Transverse colon (tissue), 4 donors: ENCODE results near the gene CACNA1C.

Source experiments
- EP300 ChIP-seq: sonication (generic); formaldehyde crosslinking; IDR thresholded peaks from one replicate; pipeline ENCODE4 v1.6.1; 2017; ENCODE audit warnings: antibody characterized with exemption, low read depth
- POLR2A ChIP-seq: fragments of 450-650 bp; IDR thresholded peaks from one replicate; pipeline ENCODE4 v1.6.1; 2016; ENCODE audit warnings: antibody characterized with exemption, mild to moderate bottlenecking, moderate library complexity
- POLR2AphosphoS5 ChIP-seq, 3 donors: sonication (generic); formaldehyde crosslinking; IDR thresholded peaks; one replicate each; pipeline ENCODE4 v1.6.1; 2016; ENCODE audit warnings: antibody characterized with exemption in 3 of 3
- TF ChIP-seq, protein P1 (sequence below), 5 experiments: fragments of 200-600 bp in 3 of 5; fragments of 450-650 bp in 2 of 5; sonication (generic) in 3 of 5; IDR thresholded peaks; 1 replicate in 2 of 5; 2 replicates in 3 of 5; pipeline ENCODE4 v1.5.1; 2016 to 2017; ENCODE audit warnings: antibody characterized with exemption in 5 of 5, inconsistent platforms in 3 of 5, mild to moderate bottlenecking in 2 of 5, moderate library complexity in 1 of 5

- TF ChIP-seq, protein P1, sequence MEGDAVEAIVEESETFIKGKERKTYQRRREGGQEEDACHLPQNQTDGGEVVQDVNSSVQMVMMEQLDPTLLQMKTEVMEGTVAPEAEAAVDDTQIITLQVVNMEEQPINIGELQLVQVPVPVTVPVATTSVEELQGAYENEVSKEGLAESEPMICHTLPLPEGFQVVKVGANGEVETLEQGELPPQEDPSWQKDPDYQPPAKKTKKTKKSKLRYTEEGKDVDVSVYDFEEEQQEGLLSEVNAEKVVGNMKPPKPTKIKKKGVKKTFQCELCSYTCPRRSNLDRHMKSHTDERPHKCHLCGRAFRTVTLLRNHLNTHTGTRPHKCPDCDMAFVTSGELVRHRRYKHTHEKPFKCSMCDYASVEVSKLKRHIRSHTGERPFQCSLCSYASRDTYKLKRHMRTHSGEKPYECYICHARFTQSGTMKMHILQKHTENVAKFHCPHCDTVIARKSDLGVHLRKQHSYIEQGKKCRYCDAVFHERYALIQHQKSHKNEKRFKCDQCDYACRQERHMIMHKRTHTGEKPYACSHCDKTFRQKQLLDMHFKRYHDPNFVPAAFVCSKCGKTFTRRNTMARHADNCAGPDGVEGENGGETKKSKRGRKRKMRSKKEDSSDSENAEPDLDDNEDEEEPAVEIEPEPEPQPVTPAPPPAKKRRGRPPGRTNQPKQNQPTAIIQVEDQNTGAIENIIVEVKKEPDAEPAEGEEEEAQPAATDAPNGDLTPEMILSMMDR (IDR thresholded peaks at IDR 0.05): no peak
- TF ChIP-seq EP300: no peak
- TF ChIP-seq POLR2A: no peak
- TF ChIP-seq POLR2AphosphoS5 (IDR thresholded peaks at IDR 0.05): no peak
Measured at GRCh38 chr12:2271961-2272360, 219.2 kb downstream of the CACNA1C start.
